ENCODE measurements around the gene RPL15. TPM values are rescaled to one million over a fixed set of nuclear protein-coding genes. Genes with fewer than 3 reads are reported as not detected.
A peak's percentile ranks its signal among the peaks of the same experiment; 100 is the strongest.
"Not testable (repeated sequence)": the region's sequence is repeated elsewhere in the genome, so short reads cannot be mapped to it uniquely, and the experiment has no call there.

Gene RPL15
- total RNA-seq, 2 experiments from 2014 or later: 1,598 to 1,775 TPM

DNA sequence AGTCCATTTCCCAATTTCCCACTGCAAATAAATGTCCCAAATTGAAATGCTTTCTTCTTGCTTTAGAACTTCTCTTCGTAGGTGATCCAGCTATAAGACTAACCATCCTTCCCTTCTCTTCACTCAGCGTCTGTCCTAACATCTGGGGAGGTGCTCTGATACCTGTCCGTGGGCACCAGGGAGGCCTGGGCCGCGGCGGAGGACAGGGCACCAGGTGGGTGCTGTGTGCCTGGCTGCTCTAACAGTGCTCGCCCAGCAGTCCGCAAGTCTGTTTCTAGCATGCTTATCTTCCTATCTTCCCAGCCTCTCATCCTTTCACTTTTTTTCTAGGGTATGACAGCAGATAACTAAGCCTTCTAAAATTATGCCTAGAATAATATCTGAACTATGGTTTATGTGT lies 37.4 kb upstream of the RPL15 start:
- Mint-ChIP-seq H3K9me3 (no peaks in the 10 kb centered on the region), H3K27me3 (no peaks in the 10 kb centered on the region), H3K4me3 (no peak overlapping the region), H3K27ac (no peak overlapping the region), H3K36me3 (ENCODE audit: low read depth) (peaks cover 10% of the 10 kb centered on the region), H3K4me1 (peaks cover 11% of the 10 kb centered on the region)
- POLR2A ChIA-PET: no interaction called here
- CTCF ChIA-PET: no interaction called here
- no peak for DNase-seq

DNA sequence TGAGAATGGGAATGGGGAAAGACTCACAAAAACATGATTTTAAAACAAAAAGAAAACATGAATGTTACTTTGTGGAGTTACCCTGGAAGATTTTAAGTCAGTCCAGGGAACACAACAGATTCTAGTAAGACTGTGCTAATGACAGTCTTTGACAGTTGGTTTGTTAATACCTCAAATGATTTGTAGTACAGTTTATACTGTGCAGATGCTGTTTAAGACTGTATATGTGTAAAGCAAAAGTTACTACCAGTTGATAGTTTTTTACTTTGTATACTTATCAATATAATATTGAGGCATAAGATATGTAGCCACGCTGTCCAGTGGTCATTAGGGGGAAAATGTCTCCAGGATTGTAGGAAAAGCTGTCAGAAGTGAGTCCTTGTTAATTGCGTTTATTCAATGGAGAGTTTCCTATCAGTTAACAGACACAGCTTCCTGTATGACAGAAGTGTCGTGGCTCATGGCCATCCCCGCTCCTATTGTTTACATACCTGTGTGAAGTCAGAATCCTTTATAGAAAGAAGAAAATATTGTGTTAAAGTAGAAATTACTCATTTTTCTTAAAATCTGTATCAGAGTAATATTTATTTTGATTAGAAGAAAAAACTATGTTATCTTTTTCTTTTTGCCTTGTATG lies 36.1 kb upstream of the RPL15 start:
- CTCF ChIA-PET: no interaction called here
- H3K27me3 Mint-ChIP-seq: no peaks in the 10 kb centered on the region
- POLR2A ChIA-PET: no interaction called here
- no peak overlapping the region for H3K27ac Mint-ChIP-seq
- peaks cover 10% of the 10 kb centered on the region for H3K36me3 Mint-ChIP-seq (ENCODE audit: low read depth)
- no peak overlapping the region for H3K4me3 Mint-ChIP-seq
- no peak for DNase-seq
- H3K9me3 Mint-ChIP-seq: no peaks in the 10 kb centered on the region
- peaks cover 11% of the 10 kb centered on the region for H3K4me1 Mint-ChIP-seq

DNA sequence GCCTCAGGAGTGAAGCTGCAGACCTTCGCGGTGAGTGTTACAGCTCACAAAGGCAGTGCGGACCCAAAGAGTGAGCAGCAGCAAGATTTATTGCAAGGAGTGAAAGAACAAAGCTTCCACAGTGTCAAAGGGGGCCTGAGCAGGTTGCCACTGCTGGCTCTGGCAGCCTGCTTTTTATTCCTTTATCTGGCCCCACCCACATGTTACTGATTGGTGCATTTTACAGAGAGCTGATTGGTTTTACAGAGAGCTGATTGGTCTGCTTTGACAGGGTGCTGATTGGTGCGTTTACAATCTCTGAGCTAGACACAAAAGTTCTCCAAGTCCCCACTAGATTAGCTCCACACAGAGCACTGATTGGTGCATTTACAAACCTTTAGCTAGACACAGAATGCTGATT lies 34.9 kb upstream of the RPL15 start:
- H3K27me3 Mint-ChIP-seq, DNase-seq, POLR2A ChIA-PET, H3K4me3 Mint-ChIP-seq, H3K27ac Mint-ChIP-seq, CTCF ChIA-PET, H3K9me3 Mint-ChIP-seq: not testable (repeated sequence)
- Mint-ChIP-seq H3K36me3 (ENCODE audit: low read depth) (peaks cover 10% of the 10 kb centered on the region), H3K4me1 (peaks cover 11% of the 10 kb centered on the region)

DNA sequence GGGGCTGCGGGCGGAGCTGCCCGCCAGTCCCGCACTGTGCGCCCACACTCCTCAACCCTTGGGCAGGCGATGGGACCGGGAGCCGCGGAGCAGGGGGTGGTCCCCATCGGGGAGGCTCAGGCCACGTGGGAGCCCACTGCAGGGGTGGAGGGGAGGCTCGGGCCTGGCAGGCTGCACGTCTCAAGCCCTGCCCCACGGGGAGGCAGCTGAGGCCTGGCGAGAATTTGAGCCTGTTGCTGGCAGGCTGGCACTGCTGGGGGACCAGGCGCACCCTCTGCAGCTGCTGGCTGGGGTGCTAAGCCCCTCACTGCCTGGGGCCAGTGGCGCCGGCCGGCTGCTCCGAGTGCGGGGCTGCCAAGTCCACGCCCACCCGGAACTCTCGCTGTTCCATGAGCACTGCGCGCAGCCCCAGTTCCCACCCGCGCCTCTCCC lies 34.4 kb upstream of the RPL15 start:
- H3K36me3 Mint-ChIP-seq (ENCODE audit: low read depth): peaks cover 10% of the 10 kb centered on the region
- no peak for DNase-seq
- no peak overlapping the region for H3K4me3 Mint-ChIP-seq
- ChIA-PET CTCF (interaction anchor here (1.0 kb wide), 1 partner anchor 31 kb away, joined by 3 read pairs; no protein-coding TSS in a partner anchor), POLR2A (no interaction called here)
- no peak overlapping the region for H3K27ac Mint-ChIP-seq
- no peaks in the 10 kb centered on the region for H3K9me3 Mint-ChIP-seq
- H3K27me3 Mint-ChIP-seq: no peaks in the 10 kb centered on the region
- peaks cover 11% of the 10 kb centered on the region for H3K4me1 Mint-ChIP-seq

DNA sequence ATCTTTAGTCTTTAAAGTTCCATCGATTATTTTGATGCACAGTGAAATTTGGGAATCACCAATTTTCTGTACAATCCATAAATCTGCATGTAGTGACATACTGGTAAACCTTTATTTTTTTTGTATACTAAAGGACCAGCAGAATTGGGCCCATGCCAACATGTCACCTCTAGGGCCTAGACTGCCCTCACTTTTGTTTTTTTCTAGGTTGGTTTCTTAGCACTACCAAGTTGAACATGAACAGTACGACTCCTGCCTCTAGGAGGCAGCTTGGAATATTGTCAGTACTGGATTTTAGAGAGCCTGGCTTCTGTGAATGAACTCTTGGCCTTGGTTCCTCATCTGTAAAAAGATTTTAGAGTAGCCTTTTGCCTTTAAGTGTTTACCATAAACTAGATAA lies 32.5 kb upstream of the RPL15 start:
- Mint-ChIP-seq H3K4me1 (peaks cover 11% of the 10 kb centered on the region), H3K4me3 (no peak overlapping the region), H3K36me3 (ENCODE audit: low read depth) (peaks cover 10% of the 10 kb centered on the region), H3K27ac (no peak overlapping the region), H3K27me3 (no peaks in the 10 kb centered on the region), H3K9me3 (no peaks in the 10 kb centered on the region)
- DNase-seq: no peak
- ChIA-PET POLR2A (no interaction called here), CTCF (no interaction called here)

DNA sequence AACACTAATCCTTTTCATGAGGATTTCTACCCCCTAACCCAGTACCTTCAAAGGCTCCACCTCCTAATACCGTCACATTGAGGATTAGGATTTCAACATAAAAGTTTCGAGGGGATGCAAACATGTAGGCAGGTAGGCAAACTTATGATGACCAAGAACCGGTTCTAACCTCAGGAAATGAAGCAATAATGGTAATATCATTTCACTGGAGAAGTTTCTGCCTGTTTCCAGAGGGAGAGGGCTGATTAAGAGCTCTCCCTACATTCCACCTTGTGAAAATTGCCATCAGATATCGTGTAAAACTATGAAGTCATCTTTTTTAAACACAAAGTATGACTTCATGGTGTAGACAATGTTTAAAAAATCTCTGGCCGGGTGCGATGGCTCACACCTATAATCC lies 31.7 kb upstream of the RPL15 start:
- Mint-ChIP-seq H3K27ac (no peak overlapping the region), H3K36me3 (ENCODE audit: low read depth) (peaks cover 12% of the 10 kb centered on the region), H3K9me3 (no peaks in the 10 kb centered on the region), H3K27me3 (no peaks in the 10 kb centered on the region), H3K4me3 (no peak overlapping the region), H3K4me1 (peaks cover 11% of the 10 kb centered on the region)
- POLR2A ChIA-PET: no interaction called here
- CTCF ChIA-PET: no interaction called here
- no peak for DNase-seq

DNA sequence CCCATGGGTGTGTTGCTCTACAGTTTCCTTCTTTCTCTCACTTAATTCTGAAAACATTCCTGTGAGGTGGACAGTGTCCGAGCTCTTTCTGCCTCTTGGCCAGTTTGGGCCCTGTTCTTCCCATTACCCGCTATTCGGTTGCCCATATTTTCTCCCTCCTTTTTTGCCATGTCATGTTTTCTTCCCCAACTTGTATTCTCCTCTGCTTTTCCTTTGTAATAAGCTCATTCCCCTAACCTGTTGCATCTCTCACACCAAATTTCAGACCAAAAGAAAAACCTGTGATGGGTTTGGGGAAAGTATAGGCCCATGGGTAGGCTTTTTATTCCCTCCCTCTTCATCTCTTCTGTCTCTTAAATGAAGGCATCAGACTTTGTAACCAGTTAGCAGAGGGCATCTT lies 30.6 kb upstream of the RPL15 start:
- ChIA-PET POLR2A (no interaction called here), CTCF (interaction anchor here (0.6 to 1.1 kb wide), 2 partner anchors 16 to 53 kb away, joined by 3 read pairs; no protein-coding TSS in a partner anchor)
- Mint-ChIP-seq H3K9me3 (no peaks in the 10 kb centered on the region), H3K4me3 (no peak overlapping the region), H3K4me1 (peaks cover 6% of the 10 kb centered on the region), H3K27ac (no peak overlapping the region), H3K36me3 (ENCODE audit: low read depth) (peaks cover 10% of the 10 kb centered on the region), H3K27me3 (no peaks in the 10 kb centered on the region)
- no peak for DNase-seq

DNA sequence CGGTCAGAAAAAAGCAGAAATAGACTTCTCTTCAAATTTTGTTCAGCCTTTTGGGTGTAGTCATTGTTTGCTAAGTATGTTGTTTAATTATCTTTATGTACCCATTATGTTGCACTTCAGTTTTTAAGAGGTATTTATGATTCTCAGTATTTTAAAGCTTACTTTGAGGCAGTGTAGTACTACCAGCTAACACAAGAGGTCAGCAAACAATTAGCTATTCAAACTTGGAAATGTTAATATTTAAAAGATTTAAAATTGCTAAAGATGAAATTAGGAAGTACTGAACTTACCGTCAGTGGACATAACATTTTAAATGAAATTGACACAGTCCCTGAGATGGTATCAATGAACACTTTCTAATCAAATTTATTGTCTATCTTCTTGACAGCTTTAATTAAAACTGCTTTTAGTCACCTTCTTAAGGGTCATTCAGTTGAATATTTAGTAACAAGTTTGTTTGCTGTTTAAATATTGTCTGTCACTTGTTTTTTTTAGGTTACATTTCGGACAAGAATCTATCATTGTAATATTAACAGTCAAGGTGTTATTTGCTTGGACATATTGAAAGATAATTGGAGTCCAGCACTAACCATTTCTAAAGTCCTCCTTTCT lies 28.2 kb upstream of the RPL15 start:
- Mint-ChIP-seq H3K36me3 (ENCODE audit: low read depth) (peaks cover 3% of the 10 kb centered on the region), H3K27ac (no peak overlapping the region), H3K4me3 (no peak overlapping the region), H3K4me1 (no peaks in the 10 kb centered on the region), H3K27me3 (no peaks in the 10 kb centered on the region), H3K9me3 (no peaks in the 10 kb centered on the region)
- ChIA-PET POLR2A (interaction anchor here (0.6 kb wide), 1 partner anchor 80 kb away, joined by 4 read pairs; no protein-coding TSS in a partner anchor), CTCF (interaction anchor here (0.5 to 1.6 kb wide), 5 partner anchors 12 to 88 kb away, joined by 3 to 6 read pairs (median 3); partner anchors contain the start of gene RPL15)
- peak; percentile 22 for DNase-seq

DNA sequence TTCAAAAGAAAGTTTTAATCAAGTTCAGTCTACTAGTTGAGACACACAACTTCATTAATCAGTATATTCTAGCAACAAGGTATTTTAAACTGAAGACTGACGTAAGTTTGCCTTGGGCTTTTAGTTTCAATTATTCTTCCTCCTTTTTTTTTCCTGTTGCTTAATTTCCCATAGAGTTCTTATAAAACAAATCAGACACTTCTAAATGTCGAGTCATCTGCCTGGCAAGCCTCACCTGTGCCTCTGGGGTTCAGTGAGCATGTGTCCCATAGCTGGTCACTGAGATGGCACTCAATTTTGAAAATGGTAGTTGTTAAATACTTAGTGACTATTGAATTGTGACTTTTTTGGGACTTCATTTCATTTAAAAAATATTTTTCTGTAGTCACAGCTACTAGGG lies 27.5 kb upstream of the RPL15 start:
- peaks cover 2% of the 10 kb centered on the region for H3K4me1 Mint-ChIP-seq
- DNase-seq: no peak
- H3K27me3 Mint-ChIP-seq: no peaks in the 10 kb centered on the region
- H3K9me3 Mint-ChIP-seq: no peaks in the 10 kb centered on the region
- CTCF ChIA-PET: interaction anchor here (1.4 kb wide), 1 partner anchor 23 kb away, joined by 4 read pairs; no protein-coding TSS in a partner anchor
- no peak overlapping the region for H3K27ac Mint-ChIP-seq
- POLR2A ChIA-PET: no interaction called here
- H3K36me3 Mint-ChIP-seq (ENCODE audit: low read depth): peaks cover 6% of the 10 kb centered on the region
- no peak overlapping the region for H3K4me3 Mint-ChIP-seq

DNA sequence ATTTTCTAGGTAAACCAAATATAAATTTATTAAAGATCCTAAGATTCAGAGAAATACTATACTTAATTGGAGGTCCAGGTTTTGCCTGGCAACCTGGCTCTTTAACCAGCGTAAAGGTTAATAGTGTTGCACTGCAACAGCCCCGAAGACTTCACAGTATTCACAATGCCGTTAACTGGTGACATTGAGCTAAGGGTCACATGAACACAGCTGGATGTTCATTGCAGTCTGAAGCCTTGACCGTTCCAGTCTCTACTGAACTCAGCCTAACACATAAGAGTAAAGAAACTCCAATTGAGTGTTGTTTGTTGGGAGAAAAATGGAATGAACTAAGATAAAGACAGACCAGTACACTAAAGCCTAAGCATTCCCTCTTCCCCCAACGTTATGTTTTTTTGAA lies 27.0 kb upstream of the RPL15 start:
- H3K4me3 Mint-ChIP-seq: no peak overlapping the region
- H3K4me1 Mint-ChIP-seq: peaks cover 2% of the 10 kb centered on the region
- H3K27me3 Mint-ChIP-seq: no peaks in the 10 kb centered on the region
- POLR2A ChIA-PET: no interaction called here
- H3K27ac Mint-ChIP-seq: no peak overlapping the region
- no peaks in the 10 kb centered on the region for H3K9me3 Mint-ChIP-seq
- no peak for DNase-seq
- CTCF ChIA-PET: interaction anchor here (1.4 kb wide), 1 partner anchor 24 kb away, joined by 4 read pairs; no protein-coding TSS in a partner anchor
- peaks cover 8% of the 10 kb centered on the region for H3K36me3 Mint-ChIP-seq (ENCODE audit: low read depth)

DNA sequence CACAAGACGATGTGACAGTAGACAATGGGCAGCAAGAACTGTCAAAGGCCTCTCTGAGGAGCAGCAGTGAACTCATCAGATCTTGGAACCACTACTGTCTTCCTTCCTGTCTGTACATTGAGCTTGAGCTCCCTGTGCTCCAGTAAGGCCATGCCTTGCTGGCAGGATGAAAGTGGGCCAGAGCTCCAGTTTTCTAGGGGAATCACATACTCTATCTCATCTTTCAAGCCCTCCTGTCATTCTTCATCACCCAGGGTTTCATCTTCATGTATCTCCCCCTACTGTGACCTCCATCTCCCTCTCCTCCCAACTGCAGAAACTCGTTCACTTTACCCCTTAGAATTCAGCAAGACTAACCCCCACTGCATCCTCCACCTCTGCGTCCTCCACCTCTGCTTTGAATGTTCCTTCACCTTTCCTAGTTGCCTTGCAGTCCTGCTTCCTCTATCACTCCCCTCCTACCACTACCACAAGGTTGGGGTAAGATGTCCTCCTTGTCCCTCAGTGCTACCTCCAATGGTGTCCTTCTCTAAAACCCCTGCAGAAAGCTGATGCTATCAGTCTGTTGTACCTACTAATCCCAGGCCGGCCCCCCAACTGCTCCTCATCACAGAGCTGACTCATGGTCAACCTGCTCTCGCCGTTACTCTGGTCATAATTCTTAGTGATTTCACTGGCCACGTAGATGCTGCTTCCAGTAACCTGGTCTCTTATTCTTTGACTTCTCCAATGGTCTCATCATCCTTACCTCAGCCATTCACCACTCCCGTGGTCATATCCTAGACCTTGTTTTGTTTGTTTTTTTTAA lies 22.5 kb upstream of the RPL15 start:
- no peaks in the 10 kb centered on the region for H3K9me3 Mint-ChIP-seq
- H3K4me3 Mint-ChIP-seq: no peak overlapping the region
- DNase-seq: no peak
- H3K27me3 Mint-ChIP-seq: no peaks in the 10 kb centered on the region
- no peak overlapping the region for H3K27ac Mint-ChIP-seq
- POLR2A ChIA-PET: no interaction called here
- CTCF ChIA-PET: interaction anchor here (1.0 to 1.4 kb wide), 3 partner anchors 11 to 26 kb away, joined by 3 to 4 read pairs (median 3); no protein-coding TSS in a partner anchor
- peaks cover 15% of the 10 kb centered on the region for H3K36me3 Mint-ChIP-seq (ENCODE audit: low read depth)
- H3K4me1 Mint-ChIP-seq: peaks cover 2% of the 10 kb centered on the region

DNA sequence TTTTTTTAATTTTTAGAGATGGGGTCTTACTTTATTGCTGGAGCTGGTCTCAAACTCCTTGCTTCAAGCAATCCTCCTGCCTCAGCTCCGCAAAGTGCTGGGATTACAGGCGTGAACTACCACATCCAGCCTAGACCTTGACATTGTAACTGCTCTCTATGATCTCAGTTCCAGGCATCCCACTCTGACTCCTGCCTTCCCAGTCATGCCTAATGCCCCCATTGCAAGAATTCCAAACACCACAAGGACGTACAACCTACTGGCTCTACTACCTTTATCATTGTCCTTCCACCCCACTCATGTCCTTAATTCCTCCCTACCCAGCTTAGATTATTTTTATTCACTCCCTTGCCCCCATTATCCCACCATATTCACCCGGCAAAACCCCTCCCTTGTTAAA lies 21.8 kb upstream of the RPL15 start:
- Mint-ChIP-seq H3K9me3 (no peaks in the 10 kb centered on the region), H3K4me3 (no peak overlapping the region), H3K27ac (no peak overlapping the region), H3K27me3 (no peaks in the 10 kb centered on the region), H3K36me3 (ENCODE audit: low read depth) (peaks cover 16% of the 10 kb centered on the region), H3K4me1 (peaks cover 2% of the 10 kb centered on the region)
- CTCF ChIA-PET: interaction anchor here (1.0 to 1.4 kb wide), 2 partner anchors 12 kb away, joined by 3 to 4 read pairs; no protein-coding TSS in a partner anchor
- no peak for DNase-seq
- POLR2A ChIA-PET: no interaction called here

DNA sequence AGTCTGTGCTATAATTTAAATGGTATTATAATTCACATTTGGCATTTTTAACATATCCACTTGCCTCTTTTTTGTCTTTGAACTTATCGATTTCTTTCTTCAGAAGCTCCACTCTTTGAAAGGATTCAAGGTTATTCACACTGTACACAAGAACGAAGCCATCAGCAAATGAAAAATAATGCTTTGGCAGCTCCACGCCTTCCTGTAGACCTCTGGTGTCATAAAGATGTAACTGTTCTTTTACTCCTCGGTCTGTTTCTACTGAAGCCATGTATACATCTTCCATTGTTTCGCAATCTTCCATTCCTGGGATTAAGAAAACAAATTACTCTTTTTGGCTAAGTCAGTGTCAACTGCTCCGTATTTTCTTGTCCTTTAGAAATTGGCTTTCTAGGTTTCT lies 16.2 kb upstream of the RPL15 start:
- CTCF ChIA-PET: no interaction called here
- Mint-ChIP-seq H3K27me3 (no peaks in the 10 kb centered on the region), H3K27ac (no peak overlapping the region), H3K4me1 (no peaks in the 10 kb centered on the region), H3K9me3 (no peaks in the 10 kb centered on the region), H3K4me3 (no peak overlapping the region), H3K36me3 (ENCODE audit: low read depth) (peaks cover 17% of the 10 kb centered on the region)
- no peak for DNase-seq
- POLR2A ChIA-PET: no interaction called here
